MM.1S (cell line): ENCODE measurements around the gene COPRS.

ENCODE experiments used
- EZH2phosphoT487 ChIP-seq: fragments of 300-600 bp; sonication (generic); IDR thresholded peaks from 2 replicates; pipeline ENCODE4 v1.6.1; 2018; ENCODE audit warnings: antibody characterized with exemption, low read length
- TF ChIP-seq, protein P1 (sequence below): fragments of 300-600 bp; sonication (generic); IDR thresholded peaks from 2 replicates; pipeline ENCODE4 v1.5.1; 2016; ENCODE audit warnings: antibody characterized with exemption, low read length, mixed read lengths

DNA sequence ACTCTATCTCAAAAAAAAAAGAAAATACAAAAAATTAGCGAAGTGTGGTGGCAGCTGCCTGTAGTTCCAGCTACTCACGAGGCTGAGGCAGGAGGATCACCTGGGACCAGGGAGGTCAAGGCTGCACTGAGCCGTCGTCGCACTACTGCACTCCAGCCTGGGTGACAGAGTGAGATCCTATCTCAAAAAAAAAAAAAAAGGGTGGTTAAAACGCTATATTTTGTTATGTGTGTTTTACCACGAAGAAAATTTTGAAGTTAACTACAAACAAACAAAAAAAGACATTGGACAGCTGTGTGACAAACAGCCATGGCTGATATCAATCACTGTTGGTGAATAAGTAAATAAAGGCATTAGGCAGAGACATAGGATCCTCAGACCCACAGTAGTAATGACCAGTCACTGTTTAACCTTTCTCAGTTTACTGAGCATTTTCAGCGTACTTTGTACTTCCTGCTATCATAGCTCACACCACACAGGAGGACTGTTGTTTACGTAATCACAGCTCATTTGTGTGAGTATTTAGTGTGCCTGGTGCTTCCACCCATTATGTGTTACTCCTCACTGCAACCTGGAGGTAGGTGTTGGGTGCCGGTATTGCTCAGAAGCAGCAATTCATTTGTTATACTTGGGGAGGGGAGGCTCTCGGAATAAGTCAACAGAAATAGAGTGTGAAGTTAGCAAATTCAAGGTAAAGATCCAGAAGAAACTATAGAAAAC, 55.4 kb downstream of the COPRS start:
- TF ChIP-seq EZH2phosphoT487 = no peak
- TF ChIP-seq, protein P1, sequence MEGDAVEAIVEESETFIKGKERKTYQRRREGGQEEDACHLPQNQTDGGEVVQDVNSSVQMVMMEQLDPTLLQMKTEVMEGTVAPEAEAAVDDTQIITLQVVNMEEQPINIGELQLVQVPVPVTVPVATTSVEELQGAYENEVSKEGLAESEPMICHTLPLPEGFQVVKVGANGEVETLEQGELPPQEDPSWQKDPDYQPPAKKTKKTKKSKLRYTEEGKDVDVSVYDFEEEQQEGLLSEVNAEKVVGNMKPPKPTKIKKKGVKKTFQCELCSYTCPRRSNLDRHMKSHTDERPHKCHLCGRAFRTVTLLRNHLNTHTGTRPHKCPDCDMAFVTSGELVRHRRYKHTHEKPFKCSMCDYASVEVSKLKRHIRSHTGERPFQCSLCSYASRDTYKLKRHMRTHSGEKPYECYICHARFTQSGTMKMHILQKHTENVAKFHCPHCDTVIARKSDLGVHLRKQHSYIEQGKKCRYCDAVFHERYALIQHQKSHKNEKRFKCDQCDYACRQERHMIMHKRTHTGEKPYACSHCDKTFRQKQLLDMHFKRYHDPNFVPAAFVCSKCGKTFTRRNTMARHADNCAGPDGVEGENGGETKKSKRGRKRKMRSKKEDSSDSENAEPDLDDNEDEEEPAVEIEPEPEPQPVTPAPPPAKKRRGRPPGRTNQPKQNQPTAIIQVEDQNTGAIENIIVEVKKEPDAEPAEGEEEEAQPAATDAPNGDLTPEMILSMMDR = no peak
